PFSK-1 (cell line): ENCODE data around the gene VDAC1.

Experiments
- POLR2AphosphoS5 ChIP-seq: IDR thresholded peaks from 2 replicates; pipeline ENCODE4 v1.6.1; 2012; ENCODE audit warnings: low read depth, mild to moderate bottlenecking, control low read depth, low read length, moderate library complexity
- REST ChIP-seq, 2 experiments: IDR thresholded peaks; 2 replicates each; pipeline versions ENCODE4 v1.6.1 to v1.8.0; 2011 to 2012; ENCODE audit warnings: low read depth in 2 of 2, low read length in 2 of 2, control low read depth in 1 of 2, inconsistent platforms in 1 of 2, mild to moderate bottlenecking in 1 of 2, moderate library complexity in 1 of 2; ENCODE audit not compliant: insufficient read depth in 1 of 2

GRCh38 chr5:134041570-134042411, 37.0 kb upstream of the VDAC1 start:
- TF ChIP-seq REST (IDR thresholded peaks at IDR 0.05; ENCODE audit: insufficient read depth in 1 of 2, low read depth in 2 of 2, low read length in 2 of 2): no peak
- TF ChIP-seq POLR2AphosphoS5: no peak
